HEK293 (cell line): Measurements from ENCODE around the gene GJB2.

Experiments used
- CTCF ChIP-seq: fragments of 450-650 bp; formaldehyde crosslinking; IDR thresholded peaks from 2 replicates; pipeline ENCODE4 v1.5.1; 2016; ENCODE audit warnings: missing biosample characterization, missing genetic modification characterization
- ZNF24 ChIP-seq: fragments of 450-650 bp; formaldehyde crosslinking; IDR thresholded peaks from 2 replicates; pipeline ENCODE4 v1.5.1; 2016; ENCODE audit warnings: missing biosample characterization, missing genetic modification characterization
- ZNF391 ChIP-seq: fragments of 450-650 bp; formaldehyde crosslinking; IDR thresholded peaks from 2 replicates; pipeline ENCODE4 v1.5.1; 2016; ENCODE audit warnings: low read depth, missing biosample characterization, missing genetic modification characterization, borderline replicate concordance

- TF ChIP-seq ZNF24 (no peak), CTCF (tag by site-specific recombination) (no peak), ZNF391 (no peak)
These were observed 26.8 kb upstream of the GJB2 start for GRCh38 chr13:20219577-20219976.
